H9 (cell line): ENCODE measurements around the gene BTN1A1. TPM values are rescaled to one million over a fixed set of nuclear protein-coding genes. Genes with fewer than 3 reads are reported as not detected.

ENCODE experiments used
- DNase-seq: peaks from one replicate; pipeline ENCODE4 v3.0.0-alpha.2; 2017
- H2AFZ ChIP-seq: one replicate; pipeline ENCODE4 v1.6.1; 2013; ENCODE audit warnings: mild to moderate bottlenecking, low read length, control low read depth, moderate library complexity
- H2AK5ac ChIP-seq: 2 replicates; pipeline ENCODE4 v1.6.1; 2013; ENCODE audit warnings: low read length, control low read depth, mixed read lengths; ENCODE audit not compliant: insufficient read length
- H2BK120ac ChIP-seq: one replicate; pipeline ENCODE4 v1.6.1; 2013; ENCODE audit warnings: low read depth, mild to moderate bottlenecking, low read length, control low read depth, inconsistent platforms; ENCODE audit not compliant: poor library complexity, severe bottlenecking
- H2BK12ac ChIP-seq: 2 replicates; pipeline ENCODE4 v1.6.1; 2013; ENCODE audit warnings: low read length, control low read depth, mixed read lengths, low read depth; ENCODE audit not compliant: insufficient read length
- H2BK15ac ChIP-seq: 2 replicates; pipeline ENCODE4 v1.6.1; 2013; ENCODE audit warnings: low read depth, low read length, control low read depth
- H2BK20ac ChIP-seq: one replicate; pipeline ENCODE4 v1.6.1; 2013; ENCODE audit warnings: low read depth, mild to moderate bottlenecking, low read length, control low read depth, inconsistent platforms; ENCODE audit not compliant: poor library complexity, severe bottlenecking
- H2BK5ac ChIP-seq: 2 replicates; pipeline ENCODE4 v1.6.1; 2013; ENCODE audit warnings: low read length, control low read depth, mixed read lengths; ENCODE audit not compliant: insufficient read length
- H3K14ac ChIP-seq: 2 replicates; pipeline ENCODE4 v1.6.1; 2013; ENCODE audit warnings: low read length, control low read depth; ENCODE audit not compliant: insufficient read depth
- H3K18ac ChIP-seq: 2 replicates; pipeline ENCODE4 v1.6.1; 2013; ENCODE audit warnings: low read depth, mild to moderate bottlenecking, mixed read lengths, low read length, control low read depth; ENCODE audit not compliant: insufficient read length
- H3K23ac ChIP-seq: 2 replicates; pipeline ENCODE4 v1.6.1; 2013; ENCODE audit warnings: low read length, control low read depth, mixed read lengths, low read depth; ENCODE audit not compliant: insufficient read length
- H3K23me2 ChIP-seq: 2 replicates; pipeline ENCODE4 v1.6.1; 2013; ENCODE audit warnings: low read depth, mild to moderate bottlenecking, mixed read lengths, low read length, control low read depth; ENCODE audit not compliant: insufficient read length, poor library complexity, severe bottlenecking
- H3K27ac ChIP-seq: 2 replicates; pipeline ENCODE4 v1.5.1; 2013; ENCODE audit warnings: low read length, control low read depth, mixed read lengths, low read depth; ENCODE audit not compliant: insufficient read length
- H3K27me3 ChIP-seq: 2 replicates; pipeline ENCODE4 v1.6.1; 2013; ENCODE audit warnings: low read length, control low read depth, inconsistent platforms; ENCODE audit not compliant: insufficient read depth
- H3K4ac ChIP-seq: 2 replicates; pipeline ENCODE4 v1.6.1; 2013; ENCODE audit warnings: low read depth, mild to moderate bottlenecking, control low read depth, inconsistent platforms, low read length, moderate library complexity
- H3K4me1 ChIP-seq: 2 replicates; pipeline ENCODE4 v1.6.1; 2013; ENCODE audit warnings: low read length, control low read depth, inconsistent platforms; ENCODE audit not compliant: insufficient read depth
- H3K4me2 ChIP-seq: 2 replicates; pipeline ENCODE4 v1.6.1; 2013; ENCODE audit warnings: low read length, control low read depth, mixed read lengths; ENCODE audit not compliant: insufficient read length, insufficient read depth
- H3K56ac ChIP-seq: 2 replicates; pipeline ENCODE4 v1.6.1; 2013; ENCODE audit warnings: low read depth, mild to moderate bottlenecking, mixed read lengths, low read length, control low read depth; ENCODE audit not compliant: insufficient read length
- H3K79me1 ChIP-seq: 2 replicates; pipeline ENCODE4 v1.6.1; 2013; ENCODE audit warnings: low read depth, mild to moderate bottlenecking, moderate library complexity, low read length, control low read depth, inconsistent platforms; ENCODE audit not compliant: insufficient read depth, poor library complexity, severe bottlenecking
- H3K79me2 ChIP-seq: 2 replicates; pipeline ENCODE4 v1.6.1; 2013; ENCODE audit warnings: low read length, control low read depth, inconsistent platforms; ENCODE audit not compliant: insufficient read depth
- H3K9ac ChIP-seq: 2 replicates; pipeline ENCODE4 v1.6.1; 2013; ENCODE audit warnings: low read length, control low read depth, mixed read lengths; ENCODE audit not compliant: insufficient read length; ENCODE audit errors: extremely low read depth
- H3K9me3 ChIP-seq: one replicate; pipeline ENCODE4 v1.6.1; 2013; ENCODE audit warnings: low read depth, low read length, inconsistent platforms; ENCODE audit not compliant: control insufficient read depth
- H3T11ph ChIP-seq: one replicate; pipeline ENCODE4 v1.6.1; 2013; ENCODE audit warnings: mild to moderate bottlenecking, low read length, control low read depth, inconsistent platforms
- H4K20me1 ChIP-seq: one replicate; pipeline ENCODE4 v1.6.1; 2013; ENCODE audit not compliant: control insufficient read depth, insufficient read length, insufficient read depth
- H4K5ac ChIP-seq: 2 replicates; pipeline ENCODE4 v1.6.1; 2013; ENCODE audit warnings: low read depth, mild to moderate bottlenecking, mixed read lengths, low read length, control low read depth; ENCODE audit not compliant: insufficient read length
- H4K8ac ChIP-seq: replicated peaks from 2 replicates; pipeline ENCODE4 v1.6.1; 2013; ENCODE audit warnings: low read length, control low read depth, mixed read lengths, low read depth; ENCODE audit not compliant: insufficient read length
- H4K91ac ChIP-seq: 2 replicates; pipeline ENCODE4 v1.6.1; 2013; ENCODE audit warnings: low read depth, mild to moderate bottlenecking, moderate library complexity, mixed read lengths, low read length, control low read depth; ENCODE audit not compliant: insufficient read length
- H3K27ac Mint-ChIP-seq, 3 experiments: 2 replicates in 2 of 3; 3 replicates in 1 of 3; pipeline ENCODE4 v1.8.0; 2020 to 2021; ENCODE audit warnings: mixed read lengths in 3 of 3, mild to moderate bottlenecking in 1 of 3, moderate library complexity in 1 of 3
- H3K27me3 Mint-ChIP-seq: 2 replicates; pipeline ENCODE4 v1.8.0; 2021; ENCODE audit warnings: low read depth, mild to moderate bottlenecking, moderate library complexity, mixed read lengths
- H3K36me3 Mint-ChIP-seq, 3 experiments: 2 replicates in 2 of 3; 3 replicates in 1 of 3; pipeline ENCODE4 v1.8.0; 2020 to 2021; ENCODE audit warnings: low read depth in 3 of 3, mixed read lengths in 3 of 3; ENCODE audit not compliant: insufficient read depth in 1 of 3
- H3K4me1 Mint-ChIP-seq, 2 experiments: 2 replicates each; pipeline ENCODE4 v1.8.0; 2020; ENCODE audit warnings: mixed read lengths in 2 of 2
- H3K4me3 Mint-ChIP-seq, 2 experiments: 2 replicates in 1 of 2; 3 replicates in 1 of 2; pipeline ENCODE4 v1.8.0; 2020 to 2021; ENCODE audit warnings: mild to moderate bottlenecking in 2 of 2, mixed read lengths in 2 of 2, moderate library complexity in 1 of 2
- H3K9me3 Mint-ChIP-seq, 2 experiments: 2 replicates in 1 of 2; 3 replicates in 1 of 2; pipeline ENCODE4 v1.8.0; 2020; ENCODE audit warnings: mild to moderate bottlenecking in 2 of 2, mixed read lengths in 2 of 2, moderate library complexity in 1 of 2
- CTCF ChIP-seq: fragments of 200-600 bp; sonication (generic); conservative IDR thresholded peaks from 3 replicates; pipeline ENCODE4 v1.8.0; 2021; ENCODE audit warnings: antibody characterized with exemption, mild to moderate bottlenecking
- WGBS: extraction: QIAGEN DNeasy Blood & Tissue Kit; methylation state at CpG from one replicate; pipeline ENCODE4 v1.1.7; 2013; ENCODE audit warnings: missing lambda C conversion rate, low lambda C conversion rate, mixed read lengths; ENCODE audit not compliant: insufficient read length; ENCODE audit errors: extremely low coverage; 5-methylcytosine and 5-hydroxymethylcytosine counted together
- total RNA-seq: library from RNA; stranded (reverse); gene quantifications from 2 replicates; pipeline ENCODE4 v1.2.1, GENCODE V29; 2021

The BTN1A1 gene
- total RNA-seq, 1 experiment from 2014 or later: 0.15 TPM

- Mint-ChIP-seq H3K9me3 (no peaks in the 10 kb centered on the region; a peak in 1 of 5 replicates), H3K27me3 (peaks cover 2% of the 10 kb centered on the region), H3K4me3 (no peak overlapping the region), H3K36me3 (no peaks in the 10 kb centered on the region; a peak in 1 of 7 replicates), H3K27ac (no peak overlapping the region), H3K4me1 (peaks cover 7 to 8% of the 10 kb centered on the region in 2 experiments)
- no peak overlapping the region for H4K91ac ChIP-seq
- no peak overlapping the region for H2BK120ac ChIP-seq
- H2BK5ac ChIP-seq: no peak overlapping the region
- H3K4ac ChIP-seq: no peak overlapping the region
- no peaks in the 10 kb centered on the region for H3K9me3 ChIP-seq
- H3K14ac ChIP-seq: no peak overlapping the region
- no peak overlapping the region for H2BK12ac ChIP-seq
- no peak overlapping the region for H2AFZ ChIP-seq
- H2AK5ac ChIP-seq: no peak overlapping the region
- H3K56ac ChIP-seq: no peak overlapping the region
- H3K79me2 ChIP-seq: no peaks in the 10 kb centered on the region
- no peak overlapping the region for H3K9ac ChIP-seq
- no peak overlapping the region for H3K4me2 ChIP-seq
- no peaks in the 10 kb centered on the region for H4K20me1 ChIP-seq
- no peaks in the 10 kb centered on the region for H3K27me3 ChIP-seq
- H3K4me1 ChIP-seq: no peaks in the 10 kb centered on the region
- no CpG with 5 or more reads among the region's 9 CpGs for WGBS
- H3K23ac ChIP-seq: no peak overlapping the region
- H2BK15ac ChIP-seq: no peak overlapping the region
- no peak overlapping the region for H4K5ac ChIP-seq
- no peak for TF ChIP-seq CTCF
- H3K27ac ChIP-seq: no peak overlapping the region
- H3K23me2 ChIP-seq: peaks cover 5% of the 10 kb centered on the region
- DNase-seq: no peak
- no peaks in the 10 kb centered on the region for H3K79me1 ChIP-seq
- H3K18ac ChIP-seq: no peak overlapping the region
- no peak overlapping the region for H2BK20ac ChIP-seq
- H3T11ph ChIP-seq: no peak overlapping the region
- H4K8ac ChIP-seq: no peak overlapping the region
Measured at GRCh38 chr6:26516481-26517427, 16.7 kb downstream of the BTN1A1 start.
